ENCODE results near the gene MRPL10.

The MRPL10 gene

DNA sequence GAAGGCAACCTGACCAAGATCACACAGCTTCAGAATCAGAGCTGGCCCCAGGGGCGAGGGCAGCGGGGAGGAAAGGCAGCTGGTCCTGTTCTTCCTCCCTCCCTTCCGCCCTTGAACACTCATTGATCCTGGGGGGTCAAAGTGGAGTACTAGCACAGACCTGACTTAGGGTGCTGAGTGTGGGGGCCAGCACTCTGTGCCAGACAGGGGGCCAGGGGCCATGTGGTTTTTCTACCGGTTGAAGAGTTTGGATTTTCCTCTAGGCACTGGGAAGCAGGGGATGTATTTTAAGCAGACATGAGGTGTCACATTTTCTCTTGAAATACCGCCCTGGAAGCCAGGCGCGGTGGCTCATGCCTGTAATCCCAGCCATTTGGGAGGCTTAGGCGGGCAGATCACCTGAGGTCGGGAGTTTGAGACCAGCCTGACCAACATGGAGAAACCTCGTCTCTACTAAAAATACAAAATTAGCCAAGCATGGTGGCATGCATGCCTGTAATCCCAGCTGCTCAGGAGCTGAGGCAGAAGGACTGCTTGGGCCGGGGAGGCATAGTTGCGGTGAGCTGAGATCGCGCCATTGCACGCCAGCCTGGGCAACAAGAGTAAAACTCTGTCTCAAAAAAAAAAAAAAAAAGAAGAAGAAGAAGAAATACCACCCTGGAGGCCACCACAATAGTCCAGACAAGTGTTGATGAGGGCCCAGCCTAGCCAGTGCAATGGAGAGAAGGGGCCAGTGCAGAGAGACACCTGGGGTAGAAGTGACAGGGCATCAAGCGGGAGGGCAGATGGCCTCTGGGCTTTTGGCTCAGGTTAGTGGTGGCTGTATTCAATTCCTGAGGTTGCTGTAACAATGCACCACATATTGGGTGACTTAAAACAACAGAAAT, 25.1 kb downstream of the MRPL10 start:
- ATAC-seq: no peak
- TF ChIP-seq, protein P1, sequence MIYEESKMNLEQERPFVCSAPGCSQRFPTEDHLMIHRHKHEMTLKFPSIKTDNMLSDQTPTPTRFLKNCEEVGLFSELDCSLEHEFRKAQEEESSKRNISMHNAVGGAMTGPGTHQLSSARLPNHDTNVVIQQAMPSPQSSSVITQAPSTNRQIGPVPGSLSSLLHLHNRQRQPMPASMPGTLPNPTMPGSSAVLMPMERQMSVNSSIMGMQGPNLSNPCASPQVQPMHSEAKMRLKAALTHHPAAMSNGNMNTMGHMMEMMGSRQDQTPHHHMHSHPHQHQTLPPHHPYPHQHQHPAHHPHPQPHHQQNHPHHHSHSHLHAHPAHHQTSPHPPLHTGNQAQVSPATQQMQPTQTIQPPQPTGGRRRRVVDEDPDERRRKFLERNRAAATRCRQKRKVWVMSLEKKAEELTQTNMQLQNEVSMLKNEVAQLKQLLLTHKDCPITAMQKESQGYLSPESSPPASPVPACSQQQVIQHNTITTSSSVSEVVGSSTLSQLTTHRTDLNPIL (CRISPR knock-in tag; IDR thresholded peaks at IDR 0.05; ENCODE audit: low read depth): no peak
- no peak for TF ChIP-seq OSR1 (CRISPR knock-in tag; IDR thresholded peaks at IDR 0.05)
- TF ChIP-seq ZFP30 (CRISPR knock-in tag; IDR thresholded peaks at IDR 0.05): no peak
- TF ChIP-seq, protein P2, sequence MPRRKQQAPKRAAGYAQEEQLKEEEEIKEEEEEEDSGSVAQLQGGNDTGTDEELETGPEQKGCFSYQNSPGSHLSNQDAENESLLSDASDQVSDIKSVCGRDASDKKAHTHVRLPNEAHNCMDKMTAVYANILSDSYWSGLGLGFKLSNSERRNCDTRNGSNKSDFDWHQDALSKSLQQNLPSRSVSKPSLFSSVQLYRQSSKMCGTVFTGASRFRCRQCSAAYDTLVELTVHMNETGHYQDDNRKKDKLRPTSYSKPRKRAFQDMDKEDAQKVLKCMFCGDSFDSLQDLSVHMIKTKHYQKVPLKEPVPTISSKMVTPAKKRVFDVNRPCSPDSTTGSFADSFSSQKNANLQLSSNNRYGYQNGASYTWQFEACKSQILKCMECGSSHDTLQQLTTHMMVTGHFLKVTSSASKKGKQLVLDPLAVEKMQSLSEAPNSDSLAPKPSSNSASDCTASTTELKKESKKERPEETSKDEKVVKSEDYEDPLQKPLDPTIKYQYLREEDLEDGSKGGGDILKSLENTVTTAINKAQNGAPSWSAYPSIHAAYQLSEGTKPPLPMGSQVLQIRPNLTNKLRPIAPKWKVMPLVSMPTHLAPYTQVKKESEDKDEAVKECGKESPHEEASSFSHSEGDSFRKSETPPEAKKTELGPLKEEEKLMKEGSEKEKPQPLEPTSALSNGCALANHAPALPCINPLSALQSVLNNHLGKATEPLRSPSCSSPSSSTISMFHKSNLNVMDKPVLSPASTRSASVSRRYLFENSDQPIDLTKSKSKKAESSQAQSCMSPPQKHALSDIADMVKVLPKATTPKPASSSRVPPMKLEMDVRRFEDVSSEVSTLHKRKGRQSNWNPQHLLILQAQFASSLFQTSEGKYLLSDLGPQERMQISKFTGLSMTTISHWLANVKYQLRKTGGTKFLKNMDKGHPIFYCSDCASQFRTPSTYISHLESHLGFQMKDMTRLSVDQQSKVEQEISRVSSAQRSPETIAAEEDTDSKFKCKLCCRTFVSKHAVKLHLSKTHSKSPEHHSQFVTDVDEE (CRISPR knock-in tag; IDR thresholded peaks at IDR 0.05): no peak
- TF ChIP-seq RARB (CRISPR knock-in tag; IDR thresholded peaks at IDR 0.05): no peak

DNA sequence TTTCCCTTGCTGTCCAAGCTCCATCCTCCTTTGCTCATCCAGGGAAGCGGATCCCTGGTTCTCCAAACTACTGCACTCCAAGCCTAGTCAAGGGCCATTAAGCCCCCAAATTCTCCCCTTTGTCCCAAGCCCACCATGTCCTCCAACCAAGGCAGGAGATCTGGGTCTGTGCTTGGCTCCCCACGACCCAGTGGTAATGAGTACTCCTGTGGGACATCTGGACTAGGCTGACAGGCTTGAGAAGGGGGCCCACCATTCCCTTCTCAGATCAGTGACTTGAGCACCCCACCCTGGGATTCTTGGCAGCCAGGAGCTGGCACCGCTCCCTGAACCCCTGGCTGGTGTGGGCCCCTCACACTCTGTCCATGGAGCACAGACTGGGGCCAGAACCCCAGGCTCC, 26.9 kb downstream of the MRPL10 start:
- ATAC-seq: no peak
- no peak for TF ChIP-seq GLIS3 (CRISPR knock-in tag; IDR thresholded peaks at IDR 0.05)
- no peak for TF ChIP-seq PPARA (CRISPR knock-in tag; IDR thresholded peaks at IDR 0.05; ENCODE audit: borderline replicate concordance)
- TF ChIP-seq, protein P3, sequence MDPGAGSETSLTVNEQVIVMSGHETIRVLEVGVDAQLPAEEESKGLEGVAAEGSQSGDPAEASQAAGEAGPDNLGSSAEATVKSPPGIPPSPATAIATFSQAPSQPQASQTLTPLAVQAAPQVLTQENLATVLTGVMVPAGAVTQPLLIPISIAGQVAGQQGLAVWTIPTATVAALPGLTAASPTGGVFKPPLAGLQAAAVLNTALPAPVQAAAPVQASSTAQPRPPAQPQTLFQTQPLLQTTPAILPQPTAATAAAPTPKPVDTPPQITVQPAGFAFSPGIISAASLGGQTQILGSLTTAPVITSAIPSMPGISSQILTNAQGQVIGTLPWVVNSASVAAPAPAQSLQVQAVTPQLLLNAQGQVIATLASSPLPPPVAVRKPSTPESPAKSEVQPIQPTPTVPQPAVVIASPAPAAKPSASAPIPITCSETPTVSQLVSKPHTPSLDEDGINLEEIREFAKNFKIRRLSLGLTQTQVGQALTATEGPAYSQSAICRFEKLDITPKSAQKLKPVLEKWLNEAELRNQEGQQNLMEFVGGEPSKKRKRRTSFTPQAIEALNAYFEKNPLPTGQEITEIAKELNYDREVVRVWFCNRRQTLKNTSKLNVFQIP (CRISPR knock-in tag; IDR thresholded peaks at IDR 0.05; ENCODE audit: borderline replicate concordance, low read depth): no peak
- TF ChIP-seq ZFP3 (CRISPR knock-in tag; IDR thresholded peaks at IDR 0.05): no peak
- no peak for TF ChIP-seq ZFP30 (CRISPR knock-in tag; IDR thresholded peaks at IDR 0.05)
- no peak for TF ChIP-seq ZNF565 (CRISPR knock-in tag; conservative IDR thresholded peaks at IDR 0.05; ENCODE audit: low read depth)
- TF ChIP-seq TOX (CRISPR knock-in tag; IDR thresholded peaks at IDR 0.05; ENCODE audit: borderline replicate concordance): no peak
- TF ChIP-seq ARNTL (CRISPR knock-in tag; IDR thresholded peaks at IDR 0.05; ENCODE audit: borderline replicate concordance, low read depth): no peak
- no peak for TF ChIP-seq ISL1 (CRISPR knock-in tag; IDR thresholded peaks at IDR 0.05)
- TF ChIP-seq, protein P4, sequence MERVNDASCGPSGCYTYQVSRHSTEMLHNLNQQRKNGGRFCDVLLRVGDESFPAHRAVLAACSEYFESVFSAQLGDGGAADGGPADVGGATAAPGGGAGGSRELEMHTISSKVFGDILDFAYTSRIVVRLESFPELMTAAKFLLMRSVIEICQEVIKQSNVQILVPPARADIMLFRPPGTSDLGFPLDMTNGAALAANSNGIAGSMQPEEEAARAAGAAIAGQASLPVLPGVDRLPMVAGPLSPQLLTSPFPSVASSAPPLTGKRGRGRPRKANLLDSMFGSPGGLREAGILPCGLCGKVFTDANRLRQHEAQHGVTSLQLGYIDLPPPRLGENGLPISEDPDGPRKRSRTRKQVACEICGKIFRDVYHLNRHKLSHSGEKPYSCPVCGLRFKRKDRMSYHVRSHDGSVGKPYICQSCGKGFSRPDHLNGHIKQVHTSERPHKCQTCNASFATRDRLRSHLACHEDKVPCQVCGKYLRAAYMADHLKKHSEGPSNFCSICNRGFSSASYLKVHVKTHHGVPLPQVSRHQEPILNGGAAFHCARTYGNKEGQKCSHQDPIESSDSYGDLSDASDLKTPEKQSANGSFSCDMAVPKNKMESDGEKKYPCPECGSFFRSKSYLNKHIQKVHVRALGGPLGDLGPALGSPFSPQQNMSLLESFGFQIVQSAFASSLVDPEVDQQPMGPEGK (CRISPR knock-in tag; IDR thresholded peaks at IDR 0.05; ENCODE audit: borderline replicate concordance): no peak
- TF ChIP-seq OSR1 (CRISPR knock-in tag; IDR thresholded peaks at IDR 0.05): no peak
- TF ChIP-seq CSDC2 (CRISPR knock-in tag; IDR thresholded peaks at IDR 0.05): no peak
- TF ChIP-seq RARB (CRISPR knock-in tag; IDR thresholded peaks at IDR 0.05): no peak
- no peak for TF ChIP-seq BACH2 (CRISPR knock-in tag; IDR thresholded peaks at IDR 0.05; ENCODE audit: borderline replicate concordance)
- no peak for TF ChIP-seq ZNF8 (CRISPR knock-in tag; IDR thresholded peaks at IDR 0.05)

DNA sequence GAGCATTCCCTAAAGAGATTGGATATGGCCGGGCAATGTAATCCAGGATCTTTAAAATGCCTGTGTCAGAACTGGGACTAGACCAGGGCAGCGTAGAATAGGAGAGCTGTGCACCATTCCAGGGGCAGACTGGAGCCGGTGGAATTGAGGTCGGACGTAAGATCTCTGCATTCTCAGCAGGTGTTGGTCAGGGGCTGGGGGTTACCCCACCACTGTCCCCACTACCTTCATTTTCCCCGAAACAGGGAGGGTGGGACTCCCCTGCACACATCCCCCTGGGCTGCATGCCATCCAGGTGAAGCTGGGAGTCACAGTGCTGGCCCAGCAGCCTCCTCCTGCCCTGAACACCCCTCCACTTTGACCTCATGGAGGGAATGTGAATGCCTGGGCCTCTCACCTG, 27.6 kb downstream of the MRPL10 start:
- no peak for ATAC-seq
- TF ChIP-seq TCF4 (CRISPR knock-in tag; IDR thresholded peaks at IDR 0.05; ENCODE audit: borderline replicate concordance): no peak
- no peak for TF ChIP-seq ZC3H10 (CRISPR knock-in tag; IDR thresholded peaks at IDR 0.05)
- no peak for TF ChIP-seq OSR1 (CRISPR knock-in tag; IDR thresholded peaks at IDR 0.05)
- TF ChIP-seq PPARA (CRISPR knock-in tag; IDR thresholded peaks at IDR 0.05; ENCODE audit: borderline replicate concordance): no peak
- TF ChIP-seq SNAI2 (CRISPR knock-in tag; IDR thresholded peaks at IDR 0.05): no peak
- TF ChIP-seq BACH2 (CRISPR knock-in tag; IDR thresholded peaks at IDR 0.05; ENCODE audit: borderline replicate concordance): no peak
- TF ChIP-seq ZNF565 (CRISPR knock-in tag; conservative IDR thresholded peaks at IDR 0.05; ENCODE audit: low read depth): no peak

DNA sequence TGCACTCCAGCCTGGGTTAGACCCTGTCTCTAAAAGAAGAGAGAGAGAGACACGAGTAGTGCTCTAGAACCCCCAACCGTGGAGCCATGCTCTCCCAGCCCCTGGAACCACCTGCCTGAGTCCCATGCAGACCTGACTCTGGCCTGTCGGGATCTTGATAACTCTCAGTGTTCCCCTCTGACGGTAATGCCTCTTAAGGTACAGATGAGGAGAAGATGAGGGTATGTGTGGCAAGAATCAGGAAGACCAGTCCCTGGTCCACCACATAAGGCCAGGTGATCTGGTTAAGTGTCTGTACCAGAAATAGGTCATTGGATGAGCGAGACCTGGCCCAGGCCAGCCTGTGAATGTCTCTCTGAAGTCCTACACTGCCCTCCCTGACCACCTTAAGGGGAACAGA, 28.1 kb downstream of the MRPL10 start:
- TF ChIP-seq ISL1 (CRISPR knock-in tag; IDR thresholded peaks at IDR 0.05) (no peak), ZNF8 (CRISPR knock-in tag; IDR thresholded peaks at IDR 0.05) (no peak), ESRRG (CRISPR knock-in tag; IDR thresholded peaks at IDR 0.05) (no peak), TCF4 (CRISPR knock-in tag; IDR thresholded peaks at IDR 0.05; ENCODE audit: borderline replicate concordance) (no peak), ZNF565 (CRISPR knock-in tag; conservative IDR thresholded peaks at IDR 0.05; ENCODE audit: low read depth) (no peak), RARB (CRISPR knock-in tag; IDR thresholded peaks at IDR 0.05) (no peak), ZFP30 (CRISPR knock-in tag; IDR thresholded peaks at IDR 0.05) (no peak), ZNF70 (CRISPR knock-in tag; IDR thresholded peaks at IDR 0.05) (no peak), ARNTL (CRISPR knock-in tag; IDR thresholded peaks at IDR 0.05; ENCODE audit: borderline replicate concordance, low read depth) (no peak)
- TF ChIP-seq, protein P5, sequence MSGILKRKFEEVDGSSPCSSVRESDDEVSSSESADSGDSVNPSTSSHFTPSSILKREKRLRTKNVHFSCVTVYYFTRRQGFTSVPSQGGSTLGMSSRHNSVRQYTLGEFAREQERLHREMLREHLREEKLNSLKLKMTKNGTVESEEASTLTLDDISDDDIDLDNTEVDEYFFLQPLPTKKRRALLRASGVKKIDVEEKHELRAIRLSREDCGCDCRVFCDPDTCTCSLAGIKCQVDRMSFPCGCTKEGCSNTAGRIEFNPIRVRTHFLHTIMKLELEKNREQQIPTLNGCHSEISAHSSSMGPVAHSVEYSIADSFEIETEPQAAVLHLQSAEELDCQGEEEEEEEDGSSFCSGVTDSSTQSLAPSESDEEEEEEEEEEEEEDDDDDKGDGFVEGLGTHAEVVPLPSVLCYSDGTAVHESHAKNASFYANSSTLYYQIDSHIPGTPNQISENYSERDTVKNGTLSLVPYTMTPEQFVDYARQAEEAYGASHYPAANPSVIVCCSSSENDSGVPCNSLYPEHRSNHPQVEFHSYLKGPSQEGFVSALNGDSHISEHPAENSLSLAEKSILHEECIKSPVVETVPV (CRISPR knock-in tag; IDR thresholded peaks at IDR 0.05): no peak
- no peak; the same call in 2 of the 3 replicates for ATAC-seq
